Right lobe of liver (tissue), 6 donors: ENCODE data around the gene AGBL5. TPM values are rescaled to one million over a fixed set of nuclear protein-coding genes. Genes with fewer than 3 reads are reported as not detected.

Experiments used
- ATAC-seq, 4 donors: fragments of 200-7000 bp; cut with Tn5 transposase; one replicate each; pipeline ENCODE4 v1.9.1; 2020; ENCODE audit warnings: mild to moderate bottlenecking in 4 of 4, moderate library complexity in 4 of 4
- DNase-seq, 3 donors: peaks; one replicate each; pipeline ENCODE4 v3.0.0-alpha.2; 2020
- H3K27ac ChIP-seq, 3 donors: fragments of 200-600 bp; one replicate each; pipeline ENCODE4 v1.8.0; 2022
- H3K27me3 ChIP-seq, 2 donors: fragments of 200-600 bp; one replicate each; pipeline ENCODE4 v1.8.0; 2022
- H3K36me3 ChIP-seq, 4 donors: fragments of 200-600 bp; sonication (generic) in 1 of 4; one replicate each; pipeline versions ENCODE4 v1.5.1 to v1.8.0; 2017 to 2022; ENCODE audit warnings: control low read depth in 1 of 4
- H3K4me1 ChIP-seq, 4 donors: fragments of 200-600 bp; sonication (generic) in 1 of 4; one replicate each; pipeline versions ENCODE4 v1.5.1 to v1.8.0; 2017 to 2022; ENCODE audit warnings: control low read depth in 1 of 4
- H3K4me3 ChIP-seq, 3 donors: fragments of 200-600 bp; one replicate each; pipeline ENCODE4 v1.8.0; 2022
- H3K9me3 ChIP-seq, 4 donors: fragments of 200-600 bp; sonication (generic) in 1 of 4; one replicate each; pipeline versions ENCODE4 v1.5.1 to v1.8.0; 2017 to 2022; ENCODE audit warnings: control low read depth in 1 of 4
- CTCF ChIP-seq, 4 donors: fragments of 200-600 bp in 3 of 4; fragments of 450-650 bp in 1 of 4; IDR thresholded peaks; one replicate each; pipeline versions ENCODE4 v1.5.1 to v1.8.0; 2016 to 2022; ENCODE audit warnings: antibody characterized with exemption in 4 of 4, mild to moderate bottlenecking in 2 of 4
- POLR2A ChIP-seq: fragments of 450-650 bp; IDR thresholded peaks from one replicate; pipeline ENCODE4 v1.6.1; 2017; ENCODE audit warnings: antibody characterized with exemption, mild to moderate bottlenecking
- WGBS: methylation state at CpG from one replicate; pipeline ENCODE4 v1.1.6; 2018; ENCODE audit warnings: low coverage, low lambda C conversion rate; ENCODE audit not compliant: insufficient coverage; ENCODE audit errors: missing lambda C conversion rate; 5-methylcytosine and 5-hydroxymethylcytosine counted together
- intact Hi-C, 2 donors: fragments of 100-400 bp; cut with DNase I; formaldehyde crosslinking; loops; one replicate each; pipeline versions ENCODE4 v1.11.2 to v1.14.1; 2022
- total RNA-seq, 6 experiments: library from RNA; depleted of rRNA in 2 of 6; stranded (reverse); fragments of >200 nt in 2 of 6; fragmentation: NEBNext Ultra II Directional in 3 of 6; extraction: Animal tissue kit (Norgen Biotek cat#: 25700) in 3 of 6; gene quantifications; one replicate each; pipeline versions ENCODE4 v1.1.0 to v1.2.4, GENCODE V29; 2016 to 2023
- donor health status: DM: no; HTN: yes; CAD: no.
- donor health status: DM: no; HTN: no; CAD: no.
- donor health status: DM: no; HTN: no; CAD: no.
- donor health status: DM: no; HTN: yes; CAD: no.
- donor health status: DM: no; HTN: yes; CAD: no.

Gene AGBL5
- total RNA-seq, 6 experiments from 2014 or later, result 3.9 to 7.4 (median 6.4) TPM

DNA sequence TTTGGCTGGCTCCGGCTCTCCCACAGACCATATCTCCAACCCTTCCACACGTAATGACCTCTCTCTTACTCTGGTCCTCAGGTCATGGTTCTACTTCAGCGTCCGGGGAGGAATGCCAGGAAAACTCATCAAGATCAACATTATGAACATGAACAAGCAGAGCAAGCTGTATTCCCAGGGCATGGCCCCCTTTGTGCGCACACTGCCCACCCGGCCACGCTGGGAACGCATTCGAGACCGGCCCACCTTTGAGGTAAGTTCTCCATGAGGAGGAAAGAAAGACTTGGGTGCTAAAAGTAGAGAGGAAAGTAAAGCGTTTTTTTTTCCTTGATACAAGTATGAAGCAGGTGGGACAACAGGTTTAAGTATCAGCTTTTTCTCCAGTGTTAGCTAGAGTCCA, 1.9 kb downstream of the AGBL5 start:
- ATAC-seq, result no peak

DNA sequence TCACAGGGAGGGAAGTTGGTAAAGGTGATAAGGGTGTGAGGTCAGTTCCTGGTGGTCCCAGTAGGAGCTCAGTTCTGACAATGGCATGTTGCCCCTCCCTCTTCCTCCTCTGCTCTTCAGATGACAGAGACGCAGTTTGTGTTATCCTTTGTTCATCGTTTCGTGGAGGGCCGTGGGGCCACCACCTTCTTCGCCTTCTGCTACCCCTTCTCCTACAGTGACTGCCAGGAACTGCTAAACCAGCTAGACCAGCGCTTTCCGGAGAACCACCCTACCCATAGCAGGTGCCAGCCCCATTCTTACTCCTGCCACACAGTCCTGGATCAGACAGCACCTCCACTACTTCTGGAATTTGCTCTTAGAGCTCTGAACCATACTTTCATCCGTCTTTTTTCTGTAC, 2.3 kb downstream of the AGBL5 start:
- H3K4me3 ChIP-seq, result no peak overlapping the region
- no peaks in the 10 kb centered on the region for H3K27me3 ChIP-seq
- peaks cover 0 to 9% (median 4%) of the 10 kb centered on the region in 4 donors for H3K4me1 ChIP-seq
- intact Hi-C loops, result no loop called here
- 88% methylated on average over 6 of the region's 8 CpGs for WGBS
- H3K36me3 ChIP-seq, result peaks cover 0 to 10% (median 2%) of the 10 kb centered on the region in 4 donors
- H3K9me3 ChIP-seq, result no peaks in the 10 kb centered on the region
- ATAC-seq, result no peak
- TF ChIP-seq CTCF (IDR thresholded peaks at IDR 0.05) (no peak), POLR2A (no peak)
- no peak overlapping the region for H3K27ac ChIP-seq
- no peak for DNase-seq

More for the DNA sequence above, 1.9 kb downstream of the AGBL5 start:
- no peak overlapping the region for H3K4me3 ChIP-seq
- no peaks in the 10 kb centered on the region for H3K27me3 ChIP-seq
- intact Hi-C loops, result no loop called here
- H3K36me3 ChIP-seq, result peaks cover 0 to 10% (median 2%) of the 10 kb centered on the region in 4 donors
- TF ChIP-seq POLR2A, result no peak
- no peak for TF ChIP-seq CTCF (IDR thresholded peaks at IDR 0.05)
- H3K27ac ChIP-seq, result no peak overlapping the region
- 78% methylated on average over 11 of the region's 11 CpGs for WGBS
- peaks cover 0 to 9% (median 4%) of the 10 kb centered on the region in 4 donors for H3K4me1 ChIP-seq
- H3K9me3 ChIP-seq, result no peaks in the 10 kb centered on the region
- DNase-seq, result no peak

DNA sequence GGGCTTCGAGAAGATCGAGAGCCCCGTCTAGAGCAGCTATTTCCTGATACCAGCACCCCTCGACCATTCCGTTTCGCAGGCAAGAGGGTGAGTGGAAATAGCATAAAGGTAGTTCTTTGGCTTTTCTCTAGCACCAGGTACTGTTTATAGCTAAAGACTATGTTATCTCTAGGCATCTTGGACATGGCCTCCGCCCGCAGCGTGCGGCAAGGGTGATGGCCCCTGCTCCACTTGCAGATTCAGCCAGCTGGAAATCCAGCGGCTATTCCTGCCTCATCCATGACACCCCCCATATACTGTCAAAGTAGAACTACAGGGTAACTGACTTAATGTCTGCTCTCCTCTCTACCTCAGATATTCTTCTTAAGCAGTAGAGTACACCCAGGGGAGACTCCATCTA, 3.3 kb downstream of the AGBL5 start:
- 94% methylated on average over 8 of the region's 11 CpGs for WGBS
- H3K36me3 ChIP-seq, result peaks cover 0 to 10% (median 2%) of the 10 kb centered on the region in 4 donors
- intact Hi-C loops, result no loop called here

DNA sequence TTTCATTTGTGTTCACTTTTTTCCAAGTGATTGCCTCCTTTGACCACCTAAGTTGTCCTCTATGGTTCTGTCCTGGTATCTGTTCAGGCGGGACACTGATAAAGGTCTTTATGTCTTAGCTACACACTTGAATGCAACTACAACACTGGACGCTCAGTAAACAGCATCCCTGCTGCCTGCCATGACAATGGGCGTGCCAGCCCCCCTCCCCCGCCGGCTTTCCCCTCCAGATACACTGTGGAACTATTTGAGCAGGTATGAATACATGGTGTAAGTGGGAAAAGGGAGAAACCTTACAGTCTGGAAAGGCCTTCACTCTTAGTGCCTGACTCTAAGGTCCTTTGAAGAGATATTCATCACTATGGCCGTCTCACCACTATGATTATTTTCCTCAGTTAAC, 5.7 kb downstream of the AGBL5 start:
- DNase-seq (no peak), ATAC-seq (no peak)
- Histone ChIP-seq H3K27ac (no peak overlapping the region), H3K4me1 (peaks cover 0 to 17% (median 5%) of the 10 kb centered on the region in 4 donors), H3K27me3 (no peaks in the 10 kb centered on the region), H3K36me3 (peaks cover 0 to 10% (median 2%) of the 10 kb centered on the region in 4 donors), H3K4me3 (no peak overlapping the region), H3K9me3 (no peaks in the 10 kb centered on the region)
- intact Hi-C loops, result no loop called here
- TF ChIP-seq CTCF (IDR thresholded peaks at IDR 0.05), result no peak
- no peak for TF ChIP-seq POLR2A
- 94% methylated on average over 3 of the region's 6 CpGs for WGBS

More for the DNA sequence above, 3.3 kb downstream of the AGBL5 start:
- H3K9me3 ChIP-seq, result no peaks in the 10 kb centered on the region
- no peaks in the 10 kb centered on the region for H3K27me3 ChIP-seq
- H3K4me1 ChIP-seq, result peaks cover 0 to 9% (median 2%) of the 10 kb centered on the region in 4 donors
- TF ChIP-seq CTCF (IDR thresholded peaks at IDR 0.05), result no peak
- no peak for TF ChIP-seq POLR2A
- ATAC-seq (no peak), DNase-seq (no peak)
- no peak overlapping the region for H3K27ac ChIP-seq
- no peak overlapping the region for H3K4me3 ChIP-seq

DNA sequence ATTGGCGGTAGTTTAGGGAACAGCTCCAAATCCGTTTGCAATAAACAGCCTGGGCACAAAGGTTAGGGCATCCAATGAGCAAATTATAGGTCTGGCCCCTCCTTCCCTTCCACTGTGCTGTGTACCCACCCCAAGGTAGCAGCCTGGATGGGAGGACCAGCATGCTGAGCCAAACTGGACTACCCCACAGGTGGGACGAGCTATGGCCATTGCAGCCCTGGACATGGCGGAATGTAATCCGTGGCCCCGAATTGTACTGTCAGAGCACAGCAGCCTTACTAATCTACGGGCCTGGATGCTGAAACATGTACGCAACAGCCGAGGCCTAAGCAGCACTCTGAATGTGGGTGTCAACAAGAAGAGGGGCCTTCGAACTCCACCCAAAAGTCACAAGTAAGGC, 6.7 kb downstream of the AGBL5 start:
- H3K9me3 ChIP-seq, result no peaks in the 10 kb centered on the region
- 96% methylated on average over 4 of the region's 10 CpGs for WGBS
- DNase-seq (no peak), ATAC-seq (no peak)
- H3K4me1 ChIP-seq, result peaks cover 0 to 17% (median 5%) of the 10 kb centered on the region in 4 donors
- peaks cover 0 to 10% (median 2%) of the 10 kb centered on the region in 4 donors for H3K36me3 ChIP-seq
- no peak overlapping the region for H3K27ac ChIP-seq
- intact Hi-C loops, result no loop called here
- H3K4me3 ChIP-seq, result no peak overlapping the region
- TF ChIP-seq POLR2A, result no peak
- no peak for TF ChIP-seq CTCF (IDR thresholded peaks at IDR 0.05)
- H3K27me3 ChIP-seq, result no peaks in the 10 kb centered on the region
